GM18520 (cell line): ENCODE measurements around the gene TIGIT.

Experiments
- ATAC-seq: cut with Tn5 transposase; IDR thresholded peaks from one replicate; pipeline ENCODE4 v1.9.1; 2021; ENCODE audit not compliant: unreplicated experiment

Gene TIGIT

GRCh38 chr3:114350690-114351089, 56.9 kb downstream of the TIGIT start:
- no peak for ATAC-seq

GRCh38 chr3:114351123-114351821, 57.4 kb downstream of the TIGIT start:
- no peak for ATAC-seq

DNA sequence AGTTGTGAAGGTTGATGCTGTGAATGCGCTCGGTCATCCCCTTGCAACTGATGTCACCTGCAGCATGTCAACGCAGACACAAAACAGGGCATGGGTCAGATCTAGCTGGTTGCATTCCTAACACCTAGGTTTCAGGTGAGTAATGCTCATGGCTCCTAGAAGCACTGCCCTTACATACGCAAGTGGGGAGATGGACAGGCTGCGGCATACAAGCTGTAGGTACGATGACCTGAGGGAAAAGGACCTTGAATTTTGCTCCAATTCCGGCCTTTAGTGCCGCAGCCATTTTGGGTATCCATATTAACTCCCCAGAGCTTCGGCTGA, 58.0 kb downstream of the TIGIT start:
- no peak for ATAC-seq

GRCh38 chr3:114355653-114356052, 61.8 kb downstream of the TIGIT start:
- ATAC-seq = no peak

DNA sequence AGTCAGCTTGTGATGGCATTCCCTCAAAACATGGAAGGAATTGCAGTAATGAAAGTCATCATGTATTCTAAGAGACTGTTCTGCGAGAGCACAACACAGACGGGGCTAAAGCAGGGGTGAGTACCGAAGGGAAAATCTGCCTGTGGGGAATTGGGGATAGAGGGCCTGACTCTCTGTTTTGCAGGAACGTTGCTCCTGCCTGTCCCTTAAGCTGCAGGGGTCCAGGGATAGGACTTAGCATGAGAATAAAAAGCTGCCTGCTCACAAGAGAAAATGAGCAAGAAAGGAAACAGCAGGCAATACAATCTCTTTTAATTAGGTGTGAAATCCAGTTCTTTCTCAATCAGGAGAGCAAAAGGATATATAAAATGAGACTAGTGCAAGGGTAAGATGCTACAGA, 62.2 kb downstream of the TIGIT start:
- ATAC-seq = no peak

DNA sequence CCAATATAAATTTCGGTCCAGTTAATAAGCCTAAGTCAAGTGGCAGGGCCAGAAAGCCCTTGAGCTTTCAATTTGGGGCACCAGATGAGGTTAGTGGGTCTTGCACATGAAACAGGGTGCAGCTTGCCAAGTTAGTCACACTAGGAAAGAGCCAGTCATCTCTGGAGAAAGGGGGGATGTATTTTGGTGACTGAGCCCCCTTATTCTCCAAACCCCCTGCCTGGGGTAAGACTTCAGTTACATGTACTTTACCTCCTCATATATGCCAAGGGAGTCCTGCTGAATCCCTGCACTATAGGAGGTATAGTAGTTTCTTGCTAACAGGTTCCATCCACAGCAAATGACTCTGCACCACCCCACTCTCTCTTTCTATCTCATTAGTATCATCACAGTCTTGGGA, 62.7 kb downstream of the TIGIT start:
- no peak for ATAC-seq
